ENCODE data around the gene MYO5A. TPM values are rescaled to one million over a fixed set of nuclear protein-coding genes. Genes with fewer than 3 reads are reported as not detected.

Gene MYO5A
- total RNA-seq, 1 experiment from 2014 or later, result 29.2 TPM

DNA sequence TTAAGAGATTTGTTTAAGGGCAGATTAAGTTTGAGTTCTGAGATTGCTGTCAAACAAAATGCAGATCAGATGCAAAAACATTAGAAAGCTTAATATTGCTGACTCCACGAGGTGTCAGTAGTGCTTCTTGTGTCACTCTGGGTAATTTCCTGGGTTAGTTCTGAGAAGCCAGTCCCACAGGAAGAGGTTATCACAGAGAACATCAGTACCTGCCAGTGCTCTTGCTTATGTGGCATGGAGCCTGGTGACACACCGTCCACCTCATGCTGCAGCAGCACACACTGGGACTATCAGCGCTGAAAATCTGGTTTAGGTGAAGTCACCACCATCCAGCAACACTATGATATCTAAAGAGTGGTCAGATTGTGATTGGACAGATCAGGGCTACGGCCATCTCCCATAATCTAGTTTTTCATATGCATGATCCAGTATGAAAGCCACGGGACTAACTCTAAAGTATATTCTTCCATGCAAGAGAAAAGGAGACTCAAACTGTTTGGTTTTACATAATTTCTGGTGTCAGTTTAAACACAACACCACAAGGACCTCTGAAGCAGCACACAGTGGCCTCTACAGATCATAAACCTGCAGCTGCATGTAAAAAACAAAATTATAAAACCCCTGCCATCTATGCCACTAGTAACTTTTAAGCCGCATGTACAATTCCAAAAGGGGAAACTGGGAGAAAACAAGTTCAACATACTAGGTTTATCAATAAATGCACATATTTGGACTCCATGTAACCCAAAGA is 197.0 kb downstream of the MYO5A start:
- ATAC-seq (peak; percentile 85), DNase-seq (ENCODE audit: low spot score) (no peak)
- H3K27ac Mint-ChIP-seq, result peak overlapping the region; percentile 82
- no peak for TF ChIP-seq HMGXB4 (CRISPR knock-in tag; IDR thresholded peaks at IDR 0.05)
- TF ChIP-seq ZNF219 (CRISPR knock-in tag; IDR thresholded peaks at IDR 0.05; ENCODE audit: borderline replicate concordance), result no peak
- TF ChIP-seq SMAD3 (CRISPR knock-in tag; IDR thresholded peaks at IDR 0.05; ENCODE audit: borderline replicate concordance), result no peak
- TF ChIP-seq RORB (CRISPR knock-in tag; IDR thresholded peaks at IDR 0.05), result no peak
- no peak for TF ChIP-seq ZNF396 (CRISPR knock-in tag; IDR thresholded peaks at IDR 0.05; ENCODE audit: borderline replicate concordance)
- no peak for TF ChIP-seq JAZF1 (CRISPR knock-in tag; IDR thresholded peaks at IDR 0.05)
- no peak for TF ChIP-seq ZNF416 (CRISPR knock-in tag; IDR thresholded peaks at IDR 0.05)
- no peak for TF ChIP-seq FOXJ3 (CRISPR knock-in tag; IDR thresholded peaks at IDR 0.05; ENCODE audit: borderline replicate concordance)
- TF ChIP-seq ZNF138 (CRISPR knock-in tag; conservative IDR thresholded peaks at IDR 0.05), result no peak
- TF ChIP-seq GRHL2 (CRISPR knock-in tag; IDR thresholded peaks at IDR 0.05; ENCODE audit: insufficient replicate concordance, severe bottlenecking), result no peak
- TF ChIP-seq CBFB (CRISPR knock-in tag; IDR thresholded peaks at IDR 0.05; ENCODE audit: low read depth), result no peak
- TF ChIP-seq, protein P1, sequence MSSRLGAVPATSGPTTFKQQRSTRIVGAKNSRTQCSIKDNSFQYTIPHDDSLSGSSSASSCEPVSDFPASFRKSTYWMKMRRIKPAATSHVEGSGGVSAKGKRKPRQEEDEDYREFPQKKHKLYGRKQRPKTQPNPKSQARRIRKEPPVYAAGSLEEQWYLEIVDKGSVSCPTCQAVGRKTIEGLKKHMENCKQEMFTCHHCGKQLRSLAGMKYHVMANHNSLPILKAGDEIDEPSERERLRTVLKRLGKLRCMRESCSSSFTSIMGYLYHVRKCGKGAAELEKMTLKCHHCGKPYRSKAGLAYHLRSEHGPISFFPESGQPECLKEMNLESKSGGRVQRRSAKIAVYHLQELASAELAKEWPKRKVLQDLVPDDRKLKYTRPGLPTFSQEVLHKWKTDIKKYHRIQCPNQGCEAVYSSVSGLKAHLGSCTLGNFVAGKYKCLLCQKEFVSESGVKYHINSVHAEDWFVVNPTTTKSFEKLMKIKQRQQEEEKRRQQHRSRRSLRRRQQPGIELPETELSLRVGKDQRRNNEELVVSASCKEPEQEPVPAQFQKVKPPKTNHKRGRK (CRISPR knock-in tag; IDR thresholded peaks at IDR 0.05; ENCODE audit: borderline replicate concordance), result no peak
- H3K4me3 Mint-ChIP-seq, result no peak overlapping the region
- H3K36me3 Mint-ChIP-seq, result peaks cover 14% of the 10 kb centered on the region
- H3K9me3 Mint-ChIP-seq, result no peaks in the 10 kb centered on the region
- ChIA-PET CTCF (interaction anchor here (0.6 to 1.4 kb wide), 5 partner anchors 74 to 404 kb away, joined by 3 to 5 read pairs (median 3); no protein-coding TSS in a partner anchor), POLR2A (no interaction called here)
- H3K27me3 Mint-ChIP-seq (ENCODE audit: low read depth), result no peaks in the 10 kb centered on the region
- peaks cover 13% of the 10 kb centered on the region for H3K4me1 Mint-ChIP-seq

GRCh38 chr15:52329987-52330386 is 198.7 kb downstream of the MYO5A start:
- peaks cover 17% of the 10 kb centered on the region for H3K36me3 Mint-ChIP-seq
- H3K4me1 Mint-ChIP-seq, result peaks cover 7% of the 10 kb centered on the region
- H3K27me3 Mint-ChIP-seq (ENCODE audit: low read depth), result no peaks in the 10 kb centered on the region
- CTCF ChIA-PET, result no interaction called here
- POLR2A ChIA-PET, result no interaction called here
- TF ChIP-seq MYBL2 (CRISPR knock-in tag; IDR thresholded peaks at IDR 0.05) (no peak), GABPB1 (CRISPR knock-in tag; IDR thresholded peaks at IDR 0.05) (no peak), ZBTB21 (CRISPR knock-in tag; IDR thresholded peaks at IDR 0.05; ENCODE audit: borderline replicate concordance) (no peak), JAZF1 (CRISPR knock-in tag; IDR thresholded peaks at IDR 0.05) (no peak), FOXK1 (CRISPR knock-in tag; IDR thresholded peaks at IDR 0.05) (no peak), NR2C2 (CRISPR knock-in tag; IDR thresholded peaks at IDR 0.05) (no peak), TP53 (CRISPR knock-in tag; IDR thresholded peaks at IDR 0.05) (no peak)
- H3K27ac Mint-ChIP-seq, result no peak overlapping the region
- no peak overlapping the region for H3K4me3 Mint-ChIP-seq
- no peak for ATAC-seq
- no peak for DNase-seq (ENCODE audit: low spot score)
- no peaks in the 10 kb centered on the region for H3K9me3 Mint-ChIP-seq

DNA sequence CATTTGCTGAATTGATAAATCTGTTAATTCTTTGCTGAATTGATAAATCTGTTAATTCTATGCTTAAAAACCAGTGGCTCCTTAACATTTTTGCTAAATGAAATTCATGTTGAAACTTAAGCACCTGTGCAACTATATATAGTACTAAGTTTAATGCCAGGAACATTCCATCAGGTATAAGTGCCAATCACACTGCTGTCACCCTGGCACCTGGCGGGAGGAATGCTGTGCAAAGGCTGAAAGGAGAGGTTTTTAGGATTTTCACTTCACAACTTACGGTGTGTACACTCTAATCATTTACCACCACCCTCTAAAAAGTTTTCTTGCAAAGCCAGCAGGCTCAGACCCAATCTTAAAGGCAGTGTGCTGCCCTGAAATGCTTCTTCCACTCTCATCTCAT is 199.5 kb downstream of the MYO5A start:
- no peak for DNase-seq (ENCODE audit: low spot score)
- Mint-ChIP-seq H3K36me3 (peaks cover 12% of the 10 kb centered on the region), H3K4me1 (peaks cover 7% of the 10 kb centered on the region), H3K9me3 (no peaks in the 10 kb centered on the region), H3K27me3 (ENCODE audit: low read depth) (no peaks in the 10 kb centered on the region), H3K4me3 (no peak overlapping the region), H3K27ac (no peak overlapping the region)
- POLR2A ChIA-PET, result no interaction called here
- CTCF ChIA-PET, result interaction anchor here (1.1 kb wide), 1 partner anchor 11 kb away, joined by 3 read pairs; no protein-coding TSS in a partner anchor
- ATAC-seq, result no peak
- TF ChIP-seq STAT6 (CRISPR knock-in tag; conservative IDR thresholded peaks at IDR 0.05; ENCODE audit: low read depth), result no peak
- no peak for TF ChIP-seq ZNF232 (CRISPR knock-in tag; IDR thresholded peaks at IDR 0.05)
- TF ChIP-seq TP53 (CRISPR knock-in tag; IDR thresholded peaks at IDR 0.05), result no peak
- TF ChIP-seq, protein P2, sequence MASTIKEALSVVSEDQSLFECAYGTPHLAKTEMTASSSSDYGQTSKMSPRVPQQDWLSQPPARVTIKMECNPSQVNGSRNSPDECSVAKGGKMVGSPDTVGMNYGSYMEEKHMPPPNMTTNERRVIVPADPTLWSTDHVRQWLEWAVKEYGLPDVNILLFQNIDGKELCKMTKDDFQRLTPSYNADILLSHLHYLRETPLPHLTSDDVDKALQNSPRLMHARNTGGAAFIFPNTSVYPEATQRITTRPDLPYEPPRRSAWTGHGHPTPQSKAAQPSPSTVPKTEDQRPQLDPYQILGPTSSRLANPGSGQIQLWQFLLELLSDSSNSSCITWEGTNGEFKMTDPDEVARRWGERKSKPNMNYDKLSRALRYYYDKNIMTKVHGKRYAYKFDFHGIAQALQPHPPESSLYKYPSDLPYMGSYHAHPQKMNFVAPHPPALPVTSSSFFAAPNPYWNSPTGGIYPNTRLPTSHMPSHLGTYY (CRISPR knock-in tag; IDR thresholded peaks at IDR 0.05), result no peak
- TF ChIP-seq JAZF1 (CRISPR knock-in tag; IDR thresholded peaks at IDR 0.05), result no peak
- TF ChIP-seq ZNF671 (CRISPR knock-in tag; IDR thresholded peaks at IDR 0.05), result no peak
- TF ChIP-seq CDX4 (CRISPR knock-in tag; IDR thresholded peaks at IDR 0.05; ENCODE audit: borderline replicate concordance), result no peak
- TF ChIP-seq, protein P3, sequence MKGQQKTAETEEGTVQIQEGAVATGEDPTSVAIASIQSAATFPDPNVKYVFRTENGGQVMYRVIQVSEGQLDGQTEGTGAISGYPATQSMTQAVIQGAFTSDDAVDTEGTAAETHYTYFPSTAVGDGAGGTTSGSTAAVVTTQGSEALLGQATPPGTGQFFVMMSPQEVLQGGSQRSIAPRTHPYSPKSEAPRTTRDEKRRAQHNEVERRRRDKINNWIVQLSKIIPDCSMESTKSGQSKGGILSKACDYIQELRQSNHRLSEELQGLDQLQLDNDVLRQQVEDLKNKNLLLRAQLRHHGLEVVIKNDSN (CRISPR knock-in tag; IDR thresholded peaks at IDR 0.05), result no peak
